GM13977 (cell line): ENCODE results near the gene ROBO1.

Source experiments
- DNase-seq: peaks from one replicate; pipeline ENCODE4 v3.0.0; 2012; ENCODE audit warnings: low spot score
- CTCF ChIP-seq: IDR thresholded peaks from 2 replicates; pipeline ENCODE4 v1.5.1; 2012; ENCODE audit warnings: mild to moderate bottlenecking, control low read depth; ENCODE audit not compliant: insufficient read depth; ENCODE audit errors: extremely low read depth, missing control alignments
- in situ Hi-C: fragments of 300-500 bp; cut with MboI; formaldehyde crosslinking; loops from one replicate; pipeline ENCODE4 v1.12.0; 2022; ENCODE audit warnings: low sequenced_read_pairs, low pct_unique_long_range_greater_than_20kb, mixed read lengths, inconsistent platforms; ENCODE audit not compliant: unreplicated experiment

The ROBO1 gene

DNA sequence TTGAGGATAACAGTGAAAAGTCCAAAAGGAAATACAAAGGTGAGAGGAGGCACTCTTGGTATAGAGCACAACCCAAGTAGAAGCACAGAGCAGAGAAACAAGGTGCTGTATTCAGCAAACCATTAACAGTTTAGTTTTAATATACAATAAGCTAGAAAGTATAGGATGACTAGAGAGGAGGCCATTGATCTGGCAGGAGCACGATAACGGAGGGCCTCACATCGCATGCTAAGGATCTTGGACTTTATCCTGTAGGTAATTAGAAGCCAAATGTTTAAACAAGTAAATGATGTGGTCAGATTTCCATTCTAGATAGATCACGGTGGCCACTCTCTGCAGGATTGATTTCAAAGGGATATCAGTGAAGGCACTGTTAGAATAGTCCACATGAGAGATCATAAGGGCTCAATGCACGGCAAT lies 935.0 kb downstream of the ROBO1 start:
- no peak for DNase-seq
- in situ Hi-C loops: no loop called here
- TF ChIP-seq CTCF: no peak

DNA sequence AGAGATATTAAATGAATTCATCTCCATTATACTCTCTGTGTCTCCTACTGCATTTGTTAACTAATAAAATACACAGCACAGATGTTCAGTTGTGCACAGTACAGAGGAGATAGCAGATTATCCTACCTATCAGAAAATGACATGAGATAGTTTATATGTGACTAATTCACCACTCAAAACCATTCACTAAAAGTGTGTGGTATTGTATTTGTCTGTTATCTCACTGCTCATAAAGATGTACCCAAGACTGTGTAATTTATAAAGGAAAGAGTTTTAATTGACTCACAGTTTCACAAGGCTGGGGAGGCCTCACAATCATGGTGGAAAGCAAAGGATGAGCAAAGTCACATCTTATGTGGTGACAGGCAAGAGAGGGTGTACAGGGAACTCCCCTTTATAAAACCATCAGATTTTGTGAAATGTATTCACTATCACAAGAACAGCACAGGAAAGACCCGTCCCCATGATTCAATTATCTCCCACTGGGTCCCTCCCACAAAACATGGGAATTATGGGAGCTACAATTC lies 936.3 kb downstream of the ROBO1 start:
- TF ChIP-seq CTCF: no peak
- in situ Hi-C loops: no loop called here
- no peak for DNase-seq

DNA sequence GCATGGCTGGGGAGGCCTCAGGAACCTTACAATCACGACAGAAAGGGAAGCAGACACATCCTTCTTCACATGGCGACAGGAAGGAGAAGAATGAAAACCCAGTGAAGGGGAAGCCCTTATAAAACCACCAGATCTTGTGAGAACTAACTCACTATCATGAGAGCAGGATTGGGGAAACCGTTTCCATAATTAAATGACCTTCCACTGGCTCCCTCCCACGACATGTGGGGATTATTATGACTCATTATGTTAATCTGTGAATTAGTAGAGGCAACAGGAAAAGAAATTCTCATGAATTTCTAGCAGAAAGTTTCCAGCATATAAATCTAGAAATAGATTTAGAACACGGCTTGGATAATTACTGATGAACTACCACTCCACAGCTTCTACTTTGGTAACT lies 937.3 kb downstream of the ROBO1 start:
- in situ Hi-C loops: no loop called here
- DNase-seq: no peak
- no peak for TF ChIP-seq CTCF

GRCh38 chr3:78827618-78828017 lies 940.2 kb downstream of the ROBO1 start:
- in situ Hi-C loops: no loop called here
- DNase-seq: no peak
- TF ChIP-seq CTCF: no peak

GRCh38 chr3:78825858-78826215 lies 942.0 kb downstream of the ROBO1 start:
- in situ Hi-C loops: no loop called here
- no peak for DNase-seq
- no peak for TF ChIP-seq CTCF

GRCh38 chr3:78825118-78825857 lies 942.5 kb downstream of the ROBO1 start:
- TF ChIP-seq CTCF: no peak
- in situ Hi-C loops: no loop called here
- peak; percentile 17 for DNase-seq
